ENCODE data around the gene MUC6.

The MUC6 gene

GRCh38 chr11:1038921-1039320 lies 2.4 kb upstream of the MUC6 start:
- Histone ChIP-seq H3K4me1 (ENCODE audit: control insufficient read depth, low read depth, low read length) (no peaks in the 10 kb centered on the region), H3K27ac (ENCODE audit: low read length) (no peak overlapping the region), H3K36me3 (ENCODE audit: control insufficient read depth, low read depth, low read length) (no peaks in the 10 kb centered on the region), H3K9ac (ENCODE audit: low read length) (no peak overlapping the region), H3K9me3 (ENCODE audit: control insufficient read depth, low read depth, low read length) (no peaks in the 10 kb centered on the region), H3K27me3 (ENCODE audit: control insufficient read depth, insufficient read depth, low read length) (no peaks in the 10 kb centered on the region), H3K4me3 (ENCODE audit: low read length) (no peak overlapping the region)

GRCh38 chr11:1038361-1038760 lies 1.8 kb upstream of the MUC6 start:
- H3K4me1 ChIP-seq (ENCODE audit: control insufficient read depth, low read depth, low read length) = no peaks in the 10 kb centered on the region
- H3K27me3 ChIP-seq (ENCODE audit: control insufficient read depth, insufficient read depth, low read length) = no peaks in the 10 kb centered on the region
- H3K9me3 ChIP-seq (ENCODE audit: control insufficient read depth, low read depth, low read length) = no peaks in the 10 kb centered on the region
- H3K36me3 ChIP-seq (ENCODE audit: control insufficient read depth, low read depth, low read length) = no peaks in the 10 kb centered on the region
- H3K4me3 ChIP-seq (ENCODE audit: low read length) = no peak overlapping the region
- no peak overlapping the region for H3K27ac ChIP-seq (ENCODE audit: low read length)
- no peak overlapping the region for H3K9ac ChIP-seq (ENCODE audit: low read length)

- no peaks in the 10 kb centered on the region for H3K27me3 ChIP-seq (ENCODE audit: control insufficient read depth, insufficient read depth, low read length)
Measured at GRCh38 chr11:1037506-1038055, 1.1 kb upstream of the MUC6 start.

GRCh38 chr11:1036931-1037330 lies 413 bp upstream of the MUC6 start:
- Histone ChIP-seq H3K4me3 (ENCODE audit: low read length) (no peak overlapping the region), H3K27ac (ENCODE audit: low read length) (no peak overlapping the region), H3K4me1 (ENCODE audit: control insufficient read depth, low read depth, low read length) (no peaks in the 10 kb centered on the region), H3K36me3 (ENCODE audit: control insufficient read depth, low read depth, low read length) (no peaks in the 10 kb centered on the region), H3K9me3 (ENCODE audit: control insufficient read depth, low read depth, low read length) (no peaks in the 10 kb centered on the region), H3K27me3 (ENCODE audit: control insufficient read depth, insufficient read depth, low read length) (no peaks in the 10 kb centered on the region), H3K9ac (ENCODE audit: low read length) (no peak overlapping the region)

More at GRCh38 chr11:1037506-1038055, 1.1 kb upstream of the MUC6 start:
- Histone ChIP-seq H3K4me1 (ENCODE audit: control insufficient read depth, low read depth, low read length) (no peaks in the 10 kb centered on the region), H3K4me3 (ENCODE audit: low read length) (no peak overlapping the region), H3K27ac (ENCODE audit: low read length) (no peak overlapping the region), H3K36me3 (ENCODE audit: control insufficient read depth, low read depth, low read length) (no peaks in the 10 kb centered on the region), H3K9me3 (ENCODE audit: control insufficient read depth, low read depth, low read length) (no peaks in the 10 kb centered on the region), H3K9ac (ENCODE audit: low read length) (no peak overlapping the region)

- Histone ChIP-seq H3K36me3 (ENCODE audit: control insufficient read depth, low read depth, low read length) (no peaks in the 10 kb centered on the region), H3K27ac (ENCODE audit: low read length) (no peak overlapping the region), H3K4me1 (ENCODE audit: control insufficient read depth, low read depth, low read length) (no peaks in the 10 kb centered on the region), H3K4me3 (ENCODE audit: low read length) (no peak overlapping the region), H3K27me3 (ENCODE audit: control insufficient read depth, insufficient read depth, low read length) (no peaks in the 10 kb centered on the region), H3K9ac (ENCODE audit: low read length) (no peak overlapping the region), H3K9me3 (ENCODE audit: control insufficient read depth, low read depth, low read length) (no peaks in the 10 kb centered on the region)
Measured at GRCh38 chr11:1035577-1036283, 788 bp downstream of the MUC6 start.

- H3K9ac ChIP-seq (ENCODE audit: low read length) = no peak overlapping the region
- no peaks in the 10 kb centered on the region for H3K36me3 ChIP-seq (ENCODE audit: control insufficient read depth, low read depth, low read length)
- no peak overlapping the region for H3K27ac ChIP-seq (ENCODE audit: low read length)
- no peaks in the 10 kb centered on the region for H3K9me3 ChIP-seq (ENCODE audit: control insufficient read depth, low read depth, low read length)
- H3K4me3 ChIP-seq (ENCODE audit: low read length) = no peak overlapping the region
- no peaks in the 10 kb centered on the region for H3K27me3 ChIP-seq (ENCODE audit: control insufficient read depth, insufficient read depth, low read length)
- H3K4me1 ChIP-seq (ENCODE audit: control insufficient read depth, low read depth, low read length) = no peaks in the 10 kb centered on the region
Measured at GRCh38 chr11:1034456-1035295, 1.8 kb downstream of the MUC6 start.

- no peak overlapping the region for H3K27ac ChIP-seq (ENCODE audit: low read length)
- no peak overlapping the region for H3K9ac ChIP-seq (ENCODE audit: low read length)
- no peaks in the 10 kb centered on the region for H3K36me3 ChIP-seq (ENCODE audit: control insufficient read depth, low read depth, low read length)
- H3K4me3 ChIP-seq (ENCODE audit: low read length) = no peak overlapping the region
- H3K9me3 ChIP-seq (ENCODE audit: control insufficient read depth, low read depth, low read length) = no peaks in the 10 kb centered on the region
- no peaks in the 10 kb centered on the region for H3K4me1 ChIP-seq (ENCODE audit: control insufficient read depth, low read depth, low read length)
- no peaks in the 10 kb centered on the region for H3K27me3 ChIP-seq (ENCODE audit: control insufficient read depth, insufficient read depth, low read length)
Measured at GRCh38 chr11:1034001-1034400, 2.5 kb downstream of the MUC6 start.

GRCh38 chr11:1033016-1033798 lies 3.3 kb downstream of the MUC6 start:
- no peaks in the 10 kb centered on the region for H3K4me1 ChIP-seq (ENCODE audit: control insufficient read depth, low read depth, low read length)
- no peaks in the 10 kb centered on the region for H3K36me3 ChIP-seq (ENCODE audit: control insufficient read depth, low read depth, low read length)
- no peaks in the 10 kb centered on the region for H3K27me3 ChIP-seq (ENCODE audit: control insufficient read depth, insufficient read depth, low read length)
- H3K27ac ChIP-seq (ENCODE audit: low read length) = no peak overlapping the region
- no peak overlapping the region for H3K4me3 ChIP-seq (ENCODE audit: low read length)
- H3K9ac ChIP-seq (ENCODE audit: low read length) = no peak overlapping the region
- H3K9me3 ChIP-seq (ENCODE audit: control insufficient read depth, low read depth, low read length) = no peaks in the 10 kb centered on the region

- Histone ChIP-seq H3K4me3 (ENCODE audit: low read length) (no peak overlapping the region), H3K9me3 (ENCODE audit: control insufficient read depth, low read depth, low read length) (no peaks in the 10 kb centered on the region), H3K9ac (ENCODE audit: low read length) (no peak overlapping the region), H3K4me1 (ENCODE audit: control insufficient read depth, low read depth, low read length) (no peaks in the 10 kb centered on the region), H3K27ac (ENCODE audit: low read length) (no peak overlapping the region), H3K27me3 (ENCODE audit: control insufficient read depth, insufficient read depth, low read length) (no peaks in the 10 kb centered on the region), H3K36me3 (ENCODE audit: control insufficient read depth, low read depth, low read length) (no peaks in the 10 kb centered on the region)
Measured at GRCh38 chr11:1032310-1032891, 4.1 kb downstream of the MUC6 start.

- Histone ChIP-seq H3K9me3 (ENCODE audit: control insufficient read depth, low read depth, low read length) (no peaks in the 10 kb centered on the region), H3K27ac (ENCODE audit: low read length) (no peak overlapping the region), H3K4me1 (ENCODE audit: control insufficient read depth, low read depth, low read length) (no peaks in the 10 kb centered on the region), H3K36me3 (ENCODE audit: control insufficient read depth, low read depth, low read length) (no peaks in the 10 kb centered on the region), H3K9ac (ENCODE audit: low read length) (no peak overlapping the region), H3K4me3 (ENCODE audit: low read length) (no peak overlapping the region), H3K27me3 (ENCODE audit: control insufficient read depth, insufficient read depth, low read length) (no peaks in the 10 kb centered on the region)
Measured at GRCh38 chr11:1031121-1031899, 5.2 kb downstream of the MUC6 start.

All from iPS-18a (cell line).